NCI-H1436 treated with DMSO at 0.1 percent for 48 hours (cell line): ENCODE measurements around the gene SPRR2E.
A peak's percentile ranks its signal among the peaks of the same experiment; 100 is the strongest.
"Not testable (repeated sequence)": the region's sequence is repeated elsewhere in the genome, so short reads cannot be mapped to it uniquely, and the experiment has no call there.

Experiments
- DNase-seq: peaks from one replicate; lab custom pipeline; 2025; lab: John Stamatoyannopoulos, UW

SPRR2E gene

GRCh38 chr1:153094426-153094825 is at the start of gene SPRR2E:
Gene SPRR2E, minus strand, starts transcription at chr1:153094526. Its CDS starts 775 bp downstream, at chr1:153093751.
- DNase-seq: no peak

GRCh38 chr1:153141377-153141776 is 47.1 kb upstream of the SPRR2E start:
- DNase-seq: no peak

GRCh38 chr1:153140484-153140883 is 46.2 kb upstream of the SPRR2E start:
- no peak for DNase-seq

- no peak for DNase-seq
These were observed 39.4 kb upstream of the SPRR2E start for GRCh38 chr1:153133743-153134142.

- DNase-seq: no peak
These were observed 38.9 kb upstream of the SPRR2E start for GRCh38 chr1:153133267-153133666.

- not testable (repeated sequence) for DNase-seq
These were observed 34.4 kb upstream of the SPRR2E start for GRCh38 chr1:153128688-153129087.

GRCh38 chr1:153127296-153127695 is 33.0 kb upstream of the SPRR2E start:
- no peak for DNase-seq

GRCh38 chr1:153125536-153125935 is 31.2 kb upstream of the SPRR2E start:
- no peak for DNase-seq

- not testable (repeated sequence) for DNase-seq
These were observed 29.5 kb upstream of the SPRR2E start for GRCh38 chr1:153123793-153124192.

GRCh38 chr1:153122831-153123421 is 28.6 kb upstream of the SPRR2E start:
- DNase-seq: peak; percentile 8

GRCh38 chr1:153120945-153121344 is 26.6 kb upstream of the SPRR2E start:
- DNase-seq: no peak

GRCh38 chr1:153119491-153119971 is 25.2 kb upstream of the SPRR2E start:
- DNase-seq: no peak

- not testable (repeated sequence) for DNase-seq
These were observed 20.9 kb upstream of the SPRR2E start for GRCh38 chr1:153115264-153115663.

GRCh38 chr1:153113416-153113815 is 19.1 kb upstream of the SPRR2E start, which contains the start of gene SPRR2F:
Gene SPRR2F, minus strand, starts transcription at chr1:153113516. Its CDS starts 783 bp downstream, at chr1:153112733.
- DNase-seq: no peak

GRCh38 chr1:153112454-153112853 is 18.1 kb upstream of the SPRR2E start:
- DNase-seq: not testable (repeated sequence)

GRCh38 chr1:153100245-153100644 is 5.9 kb upstream of the SPRR2E start:
- DNase-seq: no peak

- no peak for DNase-seq
These were observed 5.2 kb upstream of the SPRR2E start for GRCh38 chr1:153099461-153100045.

- DNase-seq: no peak
These were observed 1.4 kb upstream of the SPRR2E start for GRCh38 chr1:153095764-153096163.

- DNase-seq: no peak
These were observed 6.7 kb downstream of the SPRR2E start for GRCh38 chr1:153087652-153088051.

GRCh38 chr1:153081736-153082135 is 12.6 kb downstream of the SPRR2E start:
- no peak for DNase-seq

GRCh38 chr1:153072806-153073726 is 21.3 kb downstream of the SPRR2E start:
- DNase-seq: no peak

GRCh38 chr1:153071511-153071910 is 22.8 kb downstream of the SPRR2E start, which contains the start of gene SPRR2B:
Gene SPRR2B, minus strand, starts transcription at chr1:153071611. Its CDS starts 772 bp downstream, at chr1:153070839.
- no peak for DNase-seq
